ENCODE results near the gene PRKACB.

DNA sequence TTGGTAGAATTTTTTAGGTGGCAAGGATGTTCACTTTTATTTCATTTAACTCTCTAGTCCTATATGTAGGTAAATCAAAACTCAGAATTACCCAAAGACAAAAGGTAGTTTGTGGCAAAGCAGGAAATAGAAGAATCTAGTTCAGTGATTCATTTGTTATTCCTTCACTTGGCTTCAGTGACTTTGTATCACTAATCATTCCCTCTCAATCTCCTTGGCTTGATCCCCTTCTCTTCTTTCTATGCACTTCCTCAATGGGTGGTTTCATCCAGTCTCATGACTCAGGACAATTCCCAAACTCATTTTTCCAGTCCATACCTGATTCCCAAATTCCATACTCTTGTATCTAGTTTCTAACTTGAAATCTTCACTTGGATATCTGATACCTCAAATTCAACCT, 64.9 kb downstream of the PRKACB start:
- TF ChIP-seq EZH2 (IDR thresholded peaks at IDR 0.05; ENCODE audit: low read length) (no peak), CTCF (optimal IDR thresholded peaks at IDR 0.05 in 1 of 3, IDR thresholded peaks at IDR 0.05 in 1 of 3, conservative IDR thresholded peaks at IDR 0.05 in 1 of 3; ENCODE audit: extremely low read depth in 1 of 3, insufficient read depth in 2 of 3, low read length in 3 of 3) (no peak)
